ENCODE measurements around the gene SLC9B2. TPM values are rescaled to one million over a fixed set of nuclear protein-coding genes. Genes with fewer than 3 reads are reported as not detected.

SLC9B2 gene
- polyA plus RNA-seq, 3 donors: 0.38 to 0.59 (median 0.48) TPM

DNA sequence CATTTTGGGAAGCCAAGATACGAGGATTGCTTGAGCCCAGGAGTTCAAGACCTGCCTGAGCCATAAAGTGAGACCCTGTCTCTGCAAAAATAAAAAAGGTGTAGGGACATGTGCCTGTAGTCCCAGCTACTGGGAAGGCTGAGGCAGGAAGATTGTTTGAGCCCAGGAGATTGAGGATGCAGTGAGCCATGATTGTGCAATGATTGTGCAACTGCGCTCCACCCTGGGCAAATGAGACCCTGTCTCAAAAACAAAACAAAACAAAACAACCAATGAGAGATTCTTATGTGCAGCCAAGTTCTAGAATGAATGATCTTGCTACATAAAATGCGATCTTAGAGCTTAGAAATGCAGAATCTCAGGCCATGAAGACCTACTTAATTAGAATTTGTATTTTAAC lies 22.5 kb downstream of the SLC9B2 start:
- Histone ChIP-seq H2AFZ (ENCODE audit: insufficient read depth, low read depth, low read length, poor library complexity, severe bottlenecking) (no peak overlapping the region), H4K20me1 (ENCODE audit: insufficient read depth, low read length) (no peaks in the 10 kb centered on the region), H3K79me2 (ENCODE audit: insufficient read depth, low read length) (no peaks in the 10 kb centered on the region), H3K4me2 (replicated peaks; ENCODE audit: extremely low read depth, low read length, poor library complexity, severe bottlenecking) (no peak overlapping the region), H3K27ac (ENCODE audit: low read depth in 1 of 2, low read length in 2 of 2) (no peak overlapping the region), H3K4me3 (replicated peaks in 1 of 3; ENCODE audit: low read depth in 2 of 3, low read length in 3 of 3) (no peak overlapping the region), H3K9ac (ENCODE audit: insufficient read depth, low read length, poor library complexity, severe bottlenecking) (no peak overlapping the region), H3K36me3 (replicated peaks in 1 of 2; ENCODE audit: control insufficient read depth in 1 of 2, insufficient read depth in 2 of 2, low read length in 2 of 2) (no peaks in the 10 kb centered on the region), H3K4me1 (ENCODE audit: control insufficient read depth in 1 of 2, insufficient read depth in 2 of 2, low read length in 2 of 2) (peaks cover 4 to 8% of the 10 kb centered on the region in 2 donors), H3K9me3 (replicated peaks in 1 of 2; ENCODE audit: control insufficient read depth in 1 of 2, insufficient read depth in 1 of 2, low read length in 2 of 2) (no peaks in the 10 kb centered on the region), H3K27me3 (ENCODE audit: control insufficient read depth in 2 of 2, insufficient read depth in 2 of 2, low read length in 2 of 2) (no peaks in the 10 kb centered on the region)
- Mint-ChIP-seq H3K27me3 (ENCODE audit: low read depth in 3 of 3) (no peaks in the 10 kb centered on the region), H3K4me1 (peaks cover 5% of the 10 kb centered on the region), H3K9me3 (peaks cover 0 to 5% (median 0%) of the 10 kb centered on the region in 7 donors), H3K27ac (no peak overlapping the region), H3K4me3 (no peak overlapping the region), H3K36me3 (no peaks in the 10 kb centered on the region)
- 80% methylated on average over 1 of the region's 3 CpGs for whole genome bisulfite sequencing (ENCODE audit: insufficient coverage)
- TF ChIP-seq, protein P1, sequence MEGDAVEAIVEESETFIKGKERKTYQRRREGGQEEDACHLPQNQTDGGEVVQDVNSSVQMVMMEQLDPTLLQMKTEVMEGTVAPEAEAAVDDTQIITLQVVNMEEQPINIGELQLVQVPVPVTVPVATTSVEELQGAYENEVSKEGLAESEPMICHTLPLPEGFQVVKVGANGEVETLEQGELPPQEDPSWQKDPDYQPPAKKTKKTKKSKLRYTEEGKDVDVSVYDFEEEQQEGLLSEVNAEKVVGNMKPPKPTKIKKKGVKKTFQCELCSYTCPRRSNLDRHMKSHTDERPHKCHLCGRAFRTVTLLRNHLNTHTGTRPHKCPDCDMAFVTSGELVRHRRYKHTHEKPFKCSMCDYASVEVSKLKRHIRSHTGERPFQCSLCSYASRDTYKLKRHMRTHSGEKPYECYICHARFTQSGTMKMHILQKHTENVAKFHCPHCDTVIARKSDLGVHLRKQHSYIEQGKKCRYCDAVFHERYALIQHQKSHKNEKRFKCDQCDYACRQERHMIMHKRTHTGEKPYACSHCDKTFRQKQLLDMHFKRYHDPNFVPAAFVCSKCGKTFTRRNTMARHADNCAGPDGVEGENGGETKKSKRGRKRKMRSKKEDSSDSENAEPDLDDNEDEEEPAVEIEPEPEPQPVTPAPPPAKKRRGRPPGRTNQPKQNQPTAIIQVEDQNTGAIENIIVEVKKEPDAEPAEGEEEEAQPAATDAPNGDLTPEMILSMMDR (IDR thresholded peaks at IDR 0.05): no peak
- intact Hi-C loops (cut with micrococcal nuclease): loop anchor here in 1 of 2 donors (5.0 kb wide), 1 partner anchor 33 kb away; no protein-coding TSS in a partner anchor
- DNase-seq: peak in 2 of 3 donors; percentile 15 to 30

GRCh38 chr4:103052779-103053178 lies 23.8 kb downstream of the SLC9B2 start:
- H3K9me3 Mint-ChIP-seq: peaks cover 0 to 5% (median 0%) of the 10 kb centered on the region in 7 donors
- Histone ChIP-seq H3K4me1 (ENCODE audit: control insufficient read depth in 1 of 2, insufficient read depth in 2 of 2, low read length in 2 of 2) (peaks cover 4 to 8% of the 10 kb centered on the region in 2 donors), H3K36me3 (replicated peaks in 1 of 2; ENCODE audit: control insufficient read depth in 1 of 2, insufficient read depth in 2 of 2, low read length in 2 of 2) (no peaks in the 10 kb centered on the region), H3K4me3 (replicated peaks in 1 of 3; ENCODE audit: low read depth in 2 of 3, low read length in 3 of 3) (no peak overlapping the region), H3K27me3 (ENCODE audit: control insufficient read depth in 2 of 2, insufficient read depth in 2 of 2, low read length in 2 of 2) (no peaks in the 10 kb centered on the region), H2AFZ (ENCODE audit: insufficient read depth, low read depth, low read length, poor library complexity, severe bottlenecking) (no peak overlapping the region), H3K27ac (ENCODE audit: low read depth in 1 of 2, low read length in 2 of 2) (no peak overlapping the region), H3K9ac (ENCODE audit: insufficient read depth, low read length, poor library complexity, severe bottlenecking) (no peak overlapping the region), H3K4me2 (replicated peaks; ENCODE audit: extremely low read depth, low read length, poor library complexity, severe bottlenecking) (no peak overlapping the region), H4K20me1 (ENCODE audit: insufficient read depth, low read length) (no peaks in the 10 kb centered on the region), H3K9me3 (replicated peaks in 1 of 2; ENCODE audit: control insufficient read depth in 1 of 2, insufficient read depth in 1 of 2, low read length in 2 of 2) (no peaks in the 10 kb centered on the region), H3K79me2 (ENCODE audit: insufficient read depth, low read length) (no peaks in the 10 kb centered on the region)
- 50% methylated on average over 1 of the region's 3 CpGs for WGBS (ENCODE audit: insufficient coverage)
- intact Hi-C loops (cut with micrococcal nuclease): loop anchor here in 1 of 2 donors (5.0 kb wide), 1 partner anchor 35 kb away; no protein-coding TSS in a partner anchor
- TF ChIP-seq, protein P1 (IDR thresholded peaks at IDR 0.05): no peak
- H3K27ac Mint-ChIP-seq: no peak overlapping the region
- no peaks in the 10 kb centered on the region for H3K27me3 Mint-ChIP-seq (ENCODE audit: low read depth in 3 of 3)
- DNase-seq: no peak
- no peak overlapping the region for H3K4me3 Mint-ChIP-seq
- peaks cover 5% of the 10 kb centered on the region for H3K4me1 Mint-ChIP-seq
- H3K36me3 Mint-ChIP-seq: no peaks in the 10 kb centered on the region

All from CD14-positive monocyte (primary cell).